H1 (cell line): ENCODE results near the gene COL6A3. TPM values are rescaled to one million over a fixed set of nuclear protein-coding genes. Genes with fewer than 3 reads are reported as not detected.

Source experiments
- CTCF ChIA-PET: fragments of 300-600 bp; sonication (Branson Sonifier 250); formaldehyde crosslinking; loops from one replicate; lab custom pipeline; 2021; ENCODE audit not compliant: partially characterized antibody; lab: Charles Lee
- POLR2A ChIA-PET: fragments of 300-600 bp; sonication (Branson Sonifier 250); formaldehyde crosslinking; loops from one replicate; lab custom pipeline; 2021; ENCODE audit warnings: inconsistent platforms; ENCODE audit not compliant: partially characterized antibody; lab: Charles Lee
- DNase-seq, 2 experiments: peaks; one replicate each; pipeline versions ENCODE4 v3.0.0 to v3.0.0-alpha.2; 2010 to 2022; ENCODE audit warnings: low spot score in 2 of 2, low read depth in 1 of 2, mixed read lengths in 1 of 2
- FAIRE-seq: peaks from 2 replicates; lab custom pipeline; 2011; peaks lifted over from hg19 to GRCh38; lab: Jason Lieb, UNC
- H2AFZ ChIP-seq: 2 replicates; pipeline ENCODE4 v1.8.1; 2012; ENCODE audit warnings: low read length, inconsistent platforms
- H2AK5ac ChIP-seq: 2 replicates; pipeline ENCODE4 v1.6.1; 2013; ENCODE audit warnings: low read depth, low read length
- H2BK120ac ChIP-seq: replicated peaks from 2 replicates; pipeline ENCODE3; 2013; ENCODE audit warnings: low read depth, low read length, inconsistent platforms
- H2BK12ac ChIP-seq: 2 replicates; pipeline ENCODE4 v1.6.1; 2013; ENCODE audit warnings: low read depth, low read length
- H2BK15ac ChIP-seq: 2 replicates; pipeline ENCODE4 v1.6.1; 2013; ENCODE audit warnings: low read length
- H2BK20ac ChIP-seq: 2 replicates; pipeline ENCODE4 v1.6.1; 2013; ENCODE audit warnings: low read length
- H2BK5ac ChIP-seq: 2 replicates; pipeline ENCODE4 v1.6.1; 2013; ENCODE audit warnings: low read depth, low read length
- H3K14ac ChIP-seq: 2 replicates; pipeline ENCODE4 v1.6.1; 2013; ENCODE audit warnings: inconsistent platforms; ENCODE audit not compliant: insufficient read length
- H3K18ac ChIP-seq: 2 replicates; pipeline ENCODE4 v1.6.1; 2013; ENCODE audit warnings: low read length; ENCODE audit errors: extremely low read depth
- H3K23ac ChIP-seq: 2 replicates; pipeline ENCODE4 v1.6.1; 2013; ENCODE audit warnings: inconsistent platforms; ENCODE audit not compliant: insufficient read length
- H3K23me2 ChIP-seq: 2 replicates; pipeline ENCODE4 v1.6.1; 2013; ENCODE audit warnings: low read depth, low read length
- H3K27ac ChIP-seq: 2 replicates; pipeline ENCODE4 v1.6.1; 2011; ENCODE audit warnings: low read depth, low read length, inconsistent platforms
- H3K27me3 ChIP-seq, 4 experiments: replicated peaks in 1 of 4; 1 replicate in 1 of 4; 2 replicates in 3 of 4; pipeline versions ENCODE4 v1.6.1 to v1.8.1; 2011 to 2013; ENCODE audit warnings: low read length in 3 of 4, mild to moderate bottlenecking in 3 of 4, inconsistent platforms in 2 of 4, mixed read lengths in 2 of 4, moderate library complexity in 1 of 4; ENCODE audit not compliant: control insufficient read depth in 3 of 4, insufficient read depth in 3 of 4; ENCODE audit errors: extremely low read depth in 1 of 4
- H3K36me3 ChIP-seq, 4 experiments: 2 replicates each; pipeline versions ENCODE4 v1.6.1 to v1.8.1; 2011 to 2013; ENCODE audit warnings: mild to moderate bottlenecking in 4 of 4, low read length in 3 of 4, moderate library complexity in 2 of 4, control low read depth in 1 of 4, inconsistent platforms in 1 of 4; ENCODE audit not compliant: insufficient read depth in 4 of 4, control insufficient read depth in 2 of 4
- H3K4ac ChIP-seq: replicated peaks from 2 replicates; pipeline ENCODE3; 2013; ENCODE audit warnings: low read length, low read depth, mixed read lengths, inconsistent platforms; ENCODE audit not compliant: insufficient read length
- H3K4me1 ChIP-seq, 4 experiments: replicated peaks in 1 of 4; 1 replicate in 1 of 4; 2 replicates in 3 of 4; pipeline versions ENCODE4 v1.6.1 to v1.8.1; 2011 to 2013; ENCODE audit warnings: low read length in 3 of 4, inconsistent platforms in 2 of 4, mixed read lengths in 1 of 4; ENCODE audit not compliant: insufficient read depth in 4 of 4, control insufficient read depth in 3 of 4
- H3K4me2 ChIP-seq, 2 experiments: 2 replicates each; pipeline versions ENCODE4 v1.6.1 to v1.8.1; 2011 to 2013; ENCODE audit warnings: low read depth in 2 of 2, low read length in 2 of 2, control low read depth in 1 of 2, inconsistent platforms in 1 of 2, mild to moderate bottlenecking in 1 of 2; ENCODE audit not compliant: insufficient read depth in 1 of 2
- H3K4me3 ChIP-seq, 4 experiments: fragments of 200-600, 300-600 bp in 1 of 4; sonication (generic), shearing (Covaris generic), sonication (Bioruptor Twin) in 1 of 4; 2 replicates each; pipeline versions ENCODE4 v1.5.1 to v1.8.1; 2011 to 2016; ENCODE audit warnings: low read length in 4 of 4, low read depth in 3 of 4, control low read depth in 2 of 4, inconsistent platforms in 2 of 4, mild to moderate bottlenecking in 2 of 4, mixed read lengths in 1 of 4, moderate library complexity in 1 of 4; ENCODE audit not compliant: insufficient read depth in 2 of 4; ENCODE audit errors: extremely low read depth in 1 of 4
- H3K56ac ChIP-seq: replicated peaks from 2 replicates; pipeline ENCODE3; 2013; ENCODE audit warnings: low read depth, mild to moderate bottlenecking, mixed read lengths, low read length, inconsistent platforms; ENCODE audit not compliant: insufficient read length
- H3K79me1 ChIP-seq: 2 replicates; pipeline ENCODE4 v1.6.1; 2013; ENCODE audit warnings: low read depth, low read length, control low read depth
- H3K79me2 ChIP-seq, 2 experiments: 2 replicates each; pipeline versions ENCODE4 v1.6.1 to v1.8.1; 2012 to 2013; ENCODE audit warnings: low read length in 2 of 2, mild to moderate bottlenecking in 2 of 2, inconsistent platforms in 1 of 2; ENCODE audit not compliant: insufficient read depth in 2 of 2, control insufficient read depth in 1 of 2
- H3K9ac ChIP-seq, 4 experiments: replicated peaks in 1 of 4; 1 replicate in 1 of 4; 2 replicates in 3 of 4; pipeline versions ENCODE4 v1.6.1 to v1.8.1; 2011 to 2013; ENCODE audit warnings: low read depth in 3 of 4, low read length in 3 of 4, control low read depth in 2 of 4, mild to moderate bottlenecking in 2 of 4, moderate library complexity in 2 of 4, inconsistent platforms in 1 of 4; ENCODE audit errors: extremely low read depth in 1 of 4
- H3K9me3 ChIP-seq, 2 experiments: 2 replicates each; pipeline versions ENCODE4 v1.6.1 to v1.8.1; 2012 to 2013; ENCODE audit warnings: mild to moderate bottlenecking in 2 of 2, moderate library complexity in 2 of 2, control low read depth in 1 of 2, inconsistent platforms in 1 of 2, low read depth in 1 of 2, low read length in 1 of 2, mixed read lengths in 1 of 2; ENCODE audit not compliant: insufficient read depth in 2 of 2
- H4K20me1 ChIP-seq, 2 experiments: replicated peaks in 1 of 2; 2 replicates each; pipeline versions ENCODE3 to v1.8.1; 2011 to 2013; ENCODE audit warnings: inconsistent platforms in 2 of 2, low read length in 2 of 2, mild to moderate bottlenecking in 1 of 2; ENCODE audit not compliant: insufficient read depth in 2 of 2, control insufficient read depth in 1 of 2
- H4K5ac ChIP-seq: 2 replicates; pipeline ENCODE4 v1.6.1; 2013; ENCODE audit warnings: low read length, low read depth, mixed read lengths, inconsistent platforms; ENCODE audit not compliant: insufficient read length
- H4K8ac ChIP-seq: 2 replicates; pipeline ENCODE4 v1.8.0; 2013; ENCODE audit warnings: mild to moderate bottlenecking, moderate library complexity, low read length, inconsistent platforms; ENCODE audit not compliant: insufficient read depth; ENCODE audit errors: extremely low read depth
- H4K91ac ChIP-seq: replicated peaks from 2 replicates; pipeline ENCODE3; 2013; ENCODE audit warnings: low read length, mixed read lengths, inconsistent platforms; ENCODE audit not compliant: insufficient read length
- EZH2 ChIP-seq: fragments of 200-600 bp; sonication (generic); IDR thresholded peaks from 2 replicates; pipeline ENCODE4 v1.7.1; 2012; ENCODE audit warnings: low read depth, mild to moderate bottlenecking, moderate library complexity, low read length, inconsistent platforms; ENCODE audit not compliant: severe bottlenecking
- KDM5A ChIP-seq: fragments of 200-600 bp; IDR thresholded peaks from 2 replicates; pipeline ENCODE4 v1.7.1; 2012; ENCODE audit warnings: mild to moderate bottlenecking, low read length, inconsistent platforms, mixed read lengths
- NANOG ChIP-seq: IDR thresholded peaks from 2 replicates; pipeline ENCODE4 v1.6.1; 2011; ENCODE audit warnings: low read length, low read depth, mild to moderate bottlenecking, inconsistent platforms; ENCODE audit not compliant: insufficient read depth, poor library complexity, severe bottlenecking
- WGBS, 2 experiments: shearing (Covaris generic) in 1 of 2; methylation state at CpG; one replicate each; pipeline versions ENCODE4 v1.1.6 to v1.1.7; 2013 to 2015; ENCODE audit warnings: low lambda C conversion rate in 2 of 2, mixed read lengths in 2 of 2, inconsistent platforms in 1 of 2, low coverage in 1 of 2, missing lambda C conversion rate in 1 of 2; ENCODE audit not compliant: insufficient replicate concordance in 2 of 2, insufficient coverage in 1 of 2, insufficient read length in 1 of 2; ENCODE audit errors: extremely low coverage in 1 of 2, missing lambda C conversion rate in 1 of 2; 5-methylcytosine and 5-hydroxymethylcytosine counted together
- polyA plus RNA-seq, 7 experiments: library from polyadenylated mRNA; depleted of rRNA in 3 of 7; stranded (reverse) in 5 of 7; unstranded in 2 of 7; fragments of >200 nt in 5 of 7; fragments of 200-250 nt in 2 of 7; gene quantifications; 1 replicate in 5 of 7; 2 replicates in 1 of 7; 4 replicates in 1 of 7; pipeline versions ENCODE4 v1.2.1 to v1.2.3, GENCODE V29; 2011 to 2013; ENCODE audit warnings: missing spikeins in 2 of 7, mixed read lengths in 2 of 7
- total RNA-seq: library from RNA; stranded (reverse); fragmentation: NEBNext Ultra II Directional; extraction: Animal tissue kit (Norgen Biotek cat#: 25700); gene quantifications from 2 replicates; pipeline ENCODE4 v1.2.1, GENCODE V29; 2021

Gene COL6A3
- total and polyA plus RNA-seq, 2 of the 8 experiments (the other 6 are each of a cell fraction or from before 2014, with no cell fraction given), result 1.2 to 3.4 TPM

GRCh38 chr2:237345411-237345810, 68.6 kb downstream of the COL6A3 start:
- H2BK12ac ChIP-seq, result no peak overlapping the region
- TF ChIP-seq KDM5A, result no peak
- no peak for TF ChIP-seq EZH2
- TF ChIP-seq NANOG, result no peak
- H3K9ac ChIP-seq, result no peak overlapping the region
- no peaks in the 10 kb centered on the region for H3K79me1 ChIP-seq
- H3K27me3 ChIP-seq, result no peaks in the 10 kb centered on the region
- H3K36me3 ChIP-seq, result no peaks in the 10 kb centered on the region; a peak in 1 of 8 replicates
- POLR2A ChIA-PET, result no interaction called here
- H3K4ac ChIP-seq, result no peak overlapping the region
- no peak overlapping the region for H4K8ac ChIP-seq
- no peak overlapping the region for H3K18ac ChIP-seq
- CTCF ChIA-PET, result no interaction called here
- no peak overlapping the region for H3K4me3 ChIP-seq
- no peak overlapping the region for H4K5ac ChIP-seq
- H3K23ac ChIP-seq, result no peak overlapping the region
- no peak overlapping the region for H3K14ac ChIP-seq
- H2AFZ ChIP-seq, result no peak overlapping the region
- no peak overlapping the region for H3K4me2 ChIP-seq
- no peak overlapping the region for H3K27ac ChIP-seq
- no peaks in the 10 kb centered on the region for H3K4me1 ChIP-seq
- no peak overlapping the region for H2AK5ac ChIP-seq
- H4K20me1 ChIP-seq, result no peaks in the 10 kb centered on the region
- no peaks in the 10 kb centered on the region for H3K79me2 ChIP-seq
- H3K9me3 ChIP-seq, result 0 out of 4 replicates have a peak, but pooled peaks cover 0 to 2% of the 10 kb centered on the region in 2 experiments
- no peak overlapping the region for H2BK120ac ChIP-seq
- no peak overlapping the region for H4K91ac ChIP-seq
- no peak overlapping the region for H2BK20ac ChIP-seq
- H2BK15ac ChIP-seq, result no peak overlapping the region
- no peak overlapping the region for H2BK5ac ChIP-seq
- no peak overlapping the region for H3K56ac ChIP-seq
- H3K23me2 ChIP-seq, result no peaks in the 10 kb centered on the region
- FAIRE-seq, result no peak
- DNase-seq, result no peak
- WGBS, 2 experiments, result 85% methylated on average over 7 of the region's 7 CpGs; no CpG with 5 or more reads in 1 of the 2 experiments
